Spinal cord (tissue), 10 donors: ENCODE results near the gene PIP5K1B. TPM values are rescaled to one million over a fixed set of nuclear protein-coding genes. Genes with fewer than 3 reads are reported as not detected.
A peak's percentile ranks its signal among the peaks of the same experiment; 100 is the strongest.

ENCODE experiments used
- DNase-seq, 6 donors: peaks; one replicate each; pipeline versions ENCODE4 v3.0.0 to v3.0.0-alpha.2; 2013 to 2015; ENCODE audit warnings: low spot score in 6 of 6, low read depth in 4 of 6
- H3K27ac ChIP-seq: one replicate; pipeline ENCODE4 v1.5.1; 2013; ENCODE audit warnings: low read depth, low read length, control low read depth
- H3K27me3 ChIP-seq: one replicate; pipeline ENCODE4 v1.6.1; 2013; ENCODE audit warnings: low read length; ENCODE audit not compliant: control insufficient read depth, insufficient read depth
- H3K36me3 ChIP-seq: one replicate; pipeline ENCODE4 v1.6.1; 2013; ENCODE audit warnings: low read length; ENCODE audit not compliant: control insufficient read depth, insufficient read depth
- H3K4me1 ChIP-seq: one replicate; pipeline ENCODE4 v1.6.1; 2013; ENCODE audit warnings: low read length; ENCODE audit not compliant: control insufficient read depth, insufficient read depth
- H3K4me3 ChIP-seq: one replicate; pipeline ENCODE4 v1.5.1; 2013; ENCODE audit warnings: low read depth, low read length, control low read depth
- H3K9me3 ChIP-seq: one replicate; pipeline ENCODE4 v1.6.1; 2013; ENCODE audit warnings: low read length; ENCODE audit not compliant: control insufficient read depth, insufficient read depth
- WGBS: methylation state at CpG from one replicate; pipeline ENCODE4 v1.1.5; 2013; ENCODE audit warnings: missing lambda C conversion rate; ENCODE audit not compliant: insufficient coverage; 5-methylcytosine and 5-hydroxymethylcytosine counted together
- polyA plus RNA-seq, 2 donors: library from polyadenylated mRNA; unstranded; fragments of 120-200 nt; gene quantifications; one replicate each; pipeline ENCODE4 v1.2.1, GENCODE V29; 2013; ENCODE audit not compliant: insufficient read length in 2 of 2
- total RNA-seq, 2 donors: library from RNA; depleted of rRNA in 1 of 2; stranded (reverse); fragments of 120-200 nt in 1 of 2; fragments of >200 nt in 1 of 2; gene quantifications; one replicate each; pipeline versions ENCODE4 v1.2.3 to v1.2.4, GENCODE V29; 2013 to 2014
- donor health status: healthy.

Gene PIP5K1B
- total and polyA plus RNA-seq, 4 donors = 7.5 to 19.9 (median 12.7) TPM

DNA sequence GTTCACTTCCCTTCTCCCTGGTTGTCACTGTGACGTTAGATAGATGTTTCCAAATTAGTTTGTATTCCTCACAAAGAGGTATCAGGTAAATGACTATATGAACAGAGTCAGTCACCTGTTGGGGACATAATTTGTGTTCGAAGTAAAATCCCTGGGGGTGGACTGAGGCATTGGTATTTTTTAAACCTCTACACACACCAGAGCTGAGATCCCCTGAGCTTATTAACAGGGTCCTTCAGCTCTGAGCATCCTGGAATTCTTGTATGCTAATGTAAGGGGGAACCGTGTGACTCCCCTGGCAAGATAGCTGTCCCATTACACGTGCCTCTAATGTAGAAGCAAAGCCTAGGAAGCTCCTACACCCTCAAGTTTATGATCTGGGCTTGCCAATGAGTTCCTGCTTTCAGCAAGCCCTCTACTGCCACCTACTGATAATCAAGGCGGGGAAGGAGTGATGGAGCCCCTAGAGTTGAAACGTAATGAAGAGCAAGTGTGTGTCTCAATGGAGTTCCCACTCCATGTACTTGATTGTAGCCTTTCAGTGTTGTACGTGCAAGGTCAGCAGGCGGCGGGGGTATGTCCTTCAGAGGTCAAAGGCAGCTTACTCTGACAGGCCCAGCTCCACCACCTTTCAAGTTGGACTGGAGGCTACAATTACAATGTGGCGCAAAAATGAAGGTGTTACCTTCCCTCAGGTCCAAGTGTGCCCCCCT lies 294.5 kb downstream of the PIP5K1B start:
- Histone ChIP-seq H3K4me1 (peaks cover 4% of the 10 kb centered on the region), H3K27me3 (no peaks in the 10 kb centered on the region), H3K9me3 (no peaks in the 10 kb centered on the region), H3K4me3 (no peak overlapping the region), H3K36me3 (no peaks in the 10 kb centered on the region), H3K27ac (no peak overlapping the region)
- peak in 5 of 6 donors; percentile 59 to 94 (median 61) for DNase-seq
- WGBS = 40% methylated on average over 4 of the region's 10 CpGs

DNA sequence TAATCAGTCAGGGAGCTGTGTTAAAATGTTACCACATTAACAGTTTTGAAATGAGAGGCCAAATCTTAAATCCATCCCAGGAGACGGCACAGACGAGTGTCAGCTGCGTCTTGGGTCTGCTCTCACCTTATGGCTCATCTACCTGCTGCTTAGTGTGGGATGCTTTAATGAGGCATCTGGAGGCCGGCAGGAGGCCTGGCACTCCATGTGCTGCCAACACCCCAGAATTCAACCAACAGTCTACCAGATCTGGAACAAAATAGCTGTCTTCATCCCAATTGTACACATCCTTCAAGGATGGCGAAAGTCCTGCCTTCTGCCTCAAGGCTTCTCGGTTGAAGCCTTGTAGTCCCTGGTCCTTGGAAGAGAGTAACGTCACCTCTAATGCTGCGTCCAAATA lies 296.9 kb downstream of the PIP5K1B start:
- WGBS = no CpG with 5 or more reads among the region's 8 CpGs
- DNase-seq = no peak
- Histone ChIP-seq H3K4me1 (peaks cover 4% of the 10 kb centered on the region), H3K27me3 (no peaks in the 10 kb centered on the region), H3K4me3 (no peak overlapping the region), H3K9me3 (no peaks in the 10 kb centered on the region), H3K36me3 (no peaks in the 10 kb centered on the region), H3K27ac (no peak overlapping the region)

DNA sequence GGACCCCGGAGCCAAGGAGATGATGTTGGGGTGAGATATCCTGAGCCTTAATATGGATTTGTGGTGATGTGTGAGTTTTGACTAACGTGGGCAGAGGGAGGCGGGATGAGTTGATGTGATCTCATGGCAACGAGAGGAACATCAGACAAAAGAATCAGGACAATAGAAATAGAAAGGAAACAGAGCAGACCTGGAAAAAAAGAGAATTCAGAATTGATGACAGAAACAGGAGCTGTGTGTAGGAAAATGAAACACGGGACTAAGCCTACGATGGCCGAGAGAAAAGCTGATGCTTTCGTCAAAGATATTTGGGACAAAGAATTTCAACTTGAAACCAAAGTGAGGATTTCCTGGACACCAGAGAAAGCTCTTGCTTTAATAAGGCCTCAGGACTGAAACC lies 298.0 kb downstream of the PIP5K1B start:
- H3K4me3 ChIP-seq = no peak overlapping the region
- DNase-seq = no peak
- H3K27me3 ChIP-seq = no peaks in the 10 kb centered on the region
- H3K27ac ChIP-seq = no peak overlapping the region
- peaks cover 2% of the 10 kb centered on the region for H3K4me1 ChIP-seq
- no peaks in the 10 kb centered on the region for H3K36me3 ChIP-seq
- H3K9me3 ChIP-seq = no peaks in the 10 kb centered on the region
- WGBS = 74% methylated on average over 8 of the region's 8 CpGs

DNA sequence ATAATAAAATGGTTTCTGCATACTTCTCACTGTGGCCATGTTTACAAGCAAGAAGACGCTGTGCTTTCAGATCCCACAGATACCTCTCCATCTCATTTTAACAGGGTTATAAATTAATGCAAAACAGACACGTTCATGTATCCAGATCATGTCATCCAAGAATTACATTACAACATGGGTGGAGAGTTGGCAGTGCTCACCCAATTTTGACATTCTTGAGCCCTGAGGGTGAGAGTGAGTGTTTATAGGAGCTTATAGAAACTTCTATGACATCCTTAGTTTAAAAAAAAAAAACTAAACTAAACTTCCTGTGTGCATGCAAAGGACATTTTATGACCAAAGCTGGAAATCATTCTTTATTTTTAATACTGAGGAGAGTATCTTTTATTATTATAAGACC lies 299.8 kb downstream of the PIP5K1B start:
- Histone ChIP-seq H3K27ac (no peak overlapping the region), H3K9me3 (no peaks in the 10 kb centered on the region), H3K27me3 (no peaks in the 10 kb centered on the region), H3K4me1 (no peaks in the 10 kb centered on the region), H3K4me3 (no peak overlapping the region), H3K36me3 (no peaks in the 10 kb centered on the region)
- no peak for DNase-seq
- WGBS = no CpG with 5 or more reads among the region's 2 CpGs

DNA sequence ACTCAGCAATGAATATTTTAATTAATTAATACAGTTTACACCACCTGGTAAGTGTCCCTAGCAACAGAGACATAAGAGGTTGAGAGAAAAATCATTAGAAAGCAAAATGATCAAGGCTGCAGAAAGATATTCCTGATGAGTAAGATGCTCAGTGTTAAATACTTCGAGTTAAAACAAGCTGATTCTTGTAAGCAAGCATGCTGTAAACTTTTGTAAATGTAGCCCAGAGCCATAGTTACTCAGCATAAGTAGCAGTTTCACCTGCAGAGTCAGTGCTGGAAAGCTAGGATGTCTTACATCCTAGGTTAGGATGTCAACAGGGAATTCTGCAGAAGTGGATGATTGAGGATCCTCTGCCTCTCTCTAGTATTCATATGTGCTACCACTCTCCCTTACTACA lies 304.7 kb downstream of the PIP5K1B start:
- DNase-seq = no peak

DNA sequence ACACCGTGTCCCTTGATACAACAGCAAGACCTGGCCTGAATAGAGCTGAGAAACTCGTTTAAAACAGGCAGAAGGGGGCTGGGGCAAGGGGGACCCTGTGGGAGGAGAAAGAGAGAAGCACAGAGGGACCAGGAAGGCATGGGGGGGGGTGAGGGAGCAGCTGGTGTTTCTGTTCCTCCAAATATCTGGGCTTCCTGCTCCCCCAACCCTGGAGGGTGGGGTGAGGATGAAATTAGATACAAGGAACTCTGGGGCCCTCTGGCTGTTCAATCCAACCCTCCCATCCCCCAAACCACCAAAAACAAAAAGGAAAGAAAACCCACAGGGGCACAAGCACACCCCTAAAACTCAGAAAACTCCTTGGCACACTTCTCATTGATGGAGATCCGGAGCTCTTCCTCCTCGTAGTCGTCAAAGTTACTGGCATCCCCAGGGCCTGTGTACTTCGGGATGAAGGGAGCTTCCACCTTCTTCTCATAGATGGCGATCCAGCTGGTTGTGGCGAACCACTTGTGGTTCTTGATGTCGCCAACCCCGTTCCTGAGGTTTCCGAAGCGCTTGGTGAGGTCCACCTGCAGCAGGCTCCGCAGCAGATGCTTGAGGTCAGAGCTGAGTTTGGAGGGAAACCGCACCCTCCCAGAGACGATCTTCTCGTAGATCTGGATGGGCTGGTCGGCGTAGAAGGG lies 307.8 kb downstream of the PIP5K1B start:
- H3K4me1 ChIP-seq = no peaks in the 10 kb centered on the region
- H3K9me3 ChIP-seq = no peaks in the 10 kb centered on the region
- H3K4me3 ChIP-seq = no peak overlapping the region
- peaks cover 3% of the 10 kb centered on the region for H3K36me3 ChIP-seq
- 89% methylated on average over 14 of the region's 18 CpGs for WGBS
- DNase-seq = no peak
- no peak overlapping the region for H3K27ac ChIP-seq
- H3K27me3 ChIP-seq = peaks cover 2% of the 10 kb centered on the region

More for the DNA sequence above, 304.7 kb downstream of the PIP5K1B start:
- H3K27ac ChIP-seq = no peak overlapping the region
- H3K27me3 ChIP-seq = peaks cover 2% of the 10 kb centered on the region
- H3K9me3 ChIP-seq = no peaks in the 10 kb centered on the region
- H3K4me3 ChIP-seq = no peak overlapping the region
- no peaks in the 10 kb centered on the region for H3K4me1 ChIP-seq
- no CpG with 5 or more reads among the region's 1 CpG for WGBS
- peaks cover 3% of the 10 kb centered on the region for H3K36me3 ChIP-seq

DNA sequence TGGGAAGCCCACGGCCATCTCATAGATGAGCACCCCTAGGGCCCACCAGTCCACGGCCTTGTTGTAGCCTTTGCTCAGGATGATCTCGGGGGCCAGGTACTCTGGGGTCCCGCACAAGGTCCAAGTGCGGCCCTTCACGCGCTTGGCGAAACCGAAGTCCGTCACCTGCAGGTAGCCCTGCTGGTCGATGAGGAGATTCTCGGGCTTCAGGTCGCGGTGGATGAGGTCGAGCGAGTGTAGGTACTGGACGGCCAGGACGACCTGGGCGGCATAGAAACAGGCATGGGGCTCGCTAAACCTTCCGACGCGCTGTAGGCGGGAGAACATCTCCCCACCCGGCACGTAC lies 308.3 kb downstream of the PIP5K1B start:
- peaks cover 2% of the 10 kb centered on the region for H3K27me3 ChIP-seq
- over 99% methylated on average over 24 of the region's 26 CpGs for WGBS
- DNase-seq = no peak
- H3K9me3 ChIP-seq = no peaks in the 10 kb centered on the region
- H3K27ac ChIP-seq = no peak overlapping the region
- H3K4me3 ChIP-seq = no peak overlapping the region
- H3K36me3 ChIP-seq = peaks cover 3% of the 10 kb centered on the region
- H3K4me1 ChIP-seq = no peaks in the 10 kb centered on the region

DNA sequence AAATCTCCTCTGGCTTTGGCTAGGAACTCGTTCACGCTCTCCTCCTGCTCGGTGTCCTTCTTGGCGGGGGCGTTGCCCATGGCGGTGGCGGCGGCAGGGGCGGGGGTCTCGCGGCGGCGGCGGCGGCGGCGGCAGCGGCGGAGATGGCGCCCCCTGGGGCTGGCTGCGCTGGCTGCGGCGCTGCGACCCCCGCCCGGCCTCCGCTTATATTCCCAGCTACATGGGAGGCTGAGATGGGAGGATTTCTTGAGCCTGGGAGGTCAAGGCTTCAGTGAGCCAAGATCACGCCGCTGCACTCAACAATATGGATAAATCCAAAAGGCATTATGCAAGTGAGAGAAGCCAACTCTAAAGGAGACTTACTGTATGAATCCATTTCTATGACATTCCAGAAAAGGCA lies 309.0 kb downstream of the PIP5K1B start, which contains the start of gene PRKACG:
TSS of gene PRKACG (minus strand) at position 101 of the 400 bp plus-strand sequence. CDS start at position 80, 21 bp downstream.
- H3K27ac ChIP-seq = no peak within 1 kb of the TSS
- H3K4me1 ChIP-seq = no peaks in the 10 kb centered on the region
- peaks cover 2% of the 10 kb centered on the region for H3K27me3 ChIP-seq
- DNase-seq = no peak
- peaks cover 3% of the 10 kb centered on the region for H3K36me3 ChIP-seq
- no peak within 1 kb of the TSS for H3K4me3 ChIP-seq
- H3K9me3 ChIP-seq = no peaks in the 10 kb centered on the region
- 98% methylated on average over 27 of the region's 29 CpGs for WGBS

DNA sequence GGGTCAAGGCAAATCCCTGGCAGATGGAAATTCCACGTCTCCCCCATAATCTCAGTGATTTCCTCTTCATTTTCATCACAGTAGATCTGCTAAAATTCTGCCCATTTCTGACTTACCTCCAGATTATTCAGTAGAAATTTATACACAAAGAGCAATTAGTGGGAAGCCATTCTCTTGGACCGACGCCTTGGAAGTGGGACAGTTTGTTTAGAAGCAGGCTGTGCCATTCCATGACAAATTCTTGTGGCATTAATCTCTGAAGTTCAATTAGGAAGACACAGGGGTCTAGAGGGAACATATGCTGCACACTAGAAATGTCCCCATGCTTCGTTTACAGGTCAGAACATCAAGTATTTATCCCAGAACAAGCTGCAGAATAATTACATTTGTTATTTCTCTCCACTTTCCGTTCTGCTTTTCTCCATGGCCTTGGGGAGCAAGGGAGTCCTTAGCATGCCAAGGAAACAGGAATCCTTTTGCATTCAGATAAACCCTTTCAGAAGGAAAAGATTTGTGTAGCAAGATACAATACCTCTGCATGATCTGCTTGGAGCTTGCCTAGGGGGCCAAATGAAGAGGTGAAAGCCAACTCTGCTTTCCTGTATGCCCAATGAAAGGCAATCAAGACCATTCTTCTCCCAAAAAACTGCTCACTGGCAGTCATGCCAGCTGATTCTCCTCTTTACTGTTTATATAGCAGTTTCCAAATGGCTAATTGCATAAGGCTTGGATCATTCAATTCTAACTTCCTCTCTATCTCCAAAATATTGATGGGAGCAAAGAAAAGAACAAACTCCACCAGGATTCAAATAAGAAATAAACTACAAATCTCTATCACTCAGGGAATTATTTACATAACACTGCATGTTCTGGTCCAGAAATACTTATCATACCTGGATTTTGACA lies 311.4 kb downstream of the PIP5K1B start:
- H3K27ac ChIP-seq = no peak overlapping the region
- no peaks in the 10 kb centered on the region for H3K4me1 ChIP-seq
- DNase-seq = peak in 4 of 6 donors; percentile 13 to 74 (median 36)
- no peaks in the 10 kb centered on the region for H3K9me3 ChIP-seq
- H3K4me3 ChIP-seq = no peak overlapping the region
- peaks cover 2% of the 10 kb centered on the region for H3K27me3 ChIP-seq
- peaks cover 3% of the 10 kb centered on the region for H3K36me3 ChIP-seq
- no CpG with 5 or more reads among the region's 5 CpGs for WGBS
